H9 (cell line): ENCODE data around the gene MYCBP2. TPM values are rescaled to one million over a fixed set of nuclear protein-coding genes. Genes with fewer than 3 reads are reported as not detected.
"Not testable (repeated sequence)": the region's sequence is repeated elsewhere in the genome, so short reads cannot be mapped to it uniquely, and the experiment has no call there.

Experiments
- DNase-seq: peaks from one replicate; pipeline ENCODE4 v3.0.0-alpha.2; 2017
- H2AFZ ChIP-seq: one replicate; pipeline ENCODE4 v1.6.1; 2013; ENCODE audit warnings: mild to moderate bottlenecking, low read length, control low read depth, moderate library complexity
- H2AK5ac ChIP-seq: 2 replicates; pipeline ENCODE4 v1.6.1; 2013; ENCODE audit warnings: low read length, control low read depth, mixed read lengths; ENCODE audit not compliant: insufficient read length
- H2BK120ac ChIP-seq: one replicate; pipeline ENCODE4 v1.6.1; 2013; ENCODE audit warnings: low read depth, mild to moderate bottlenecking, low read length, control low read depth, inconsistent platforms; ENCODE audit not compliant: poor library complexity, severe bottlenecking
- H2BK12ac ChIP-seq: 2 replicates; pipeline ENCODE4 v1.6.1; 2013; ENCODE audit warnings: low read length, control low read depth, mixed read lengths, low read depth; ENCODE audit not compliant: insufficient read length
- H2BK15ac ChIP-seq: 2 replicates; pipeline ENCODE4 v1.6.1; 2013; ENCODE audit warnings: low read depth, low read length, control low read depth
- H2BK20ac ChIP-seq: one replicate; pipeline ENCODE4 v1.6.1; 2013; ENCODE audit warnings: low read depth, mild to moderate bottlenecking, low read length, control low read depth, inconsistent platforms; ENCODE audit not compliant: poor library complexity, severe bottlenecking
- H2BK5ac ChIP-seq: 2 replicates; pipeline ENCODE4 v1.6.1; 2013; ENCODE audit warnings: low read length, control low read depth, mixed read lengths; ENCODE audit not compliant: insufficient read length
- H3K14ac ChIP-seq: 2 replicates; pipeline ENCODE4 v1.6.1; 2013; ENCODE audit warnings: low read length, control low read depth; ENCODE audit not compliant: insufficient read depth
- H3K18ac ChIP-seq: 2 replicates; pipeline ENCODE4 v1.6.1; 2013; ENCODE audit warnings: low read depth, mild to moderate bottlenecking, mixed read lengths, low read length, control low read depth; ENCODE audit not compliant: insufficient read length
- H3K23ac ChIP-seq: 2 replicates; pipeline ENCODE4 v1.6.1; 2013; ENCODE audit warnings: low read length, control low read depth, mixed read lengths, low read depth; ENCODE audit not compliant: insufficient read length
- H3K23me2 ChIP-seq: 2 replicates; pipeline ENCODE4 v1.6.1; 2013; ENCODE audit warnings: low read depth, mild to moderate bottlenecking, mixed read lengths, low read length, control low read depth; ENCODE audit not compliant: insufficient read length, poor library complexity, severe bottlenecking
- H3K27ac ChIP-seq: 2 replicates; pipeline ENCODE4 v1.5.1; 2013; ENCODE audit warnings: low read length, control low read depth, mixed read lengths, low read depth; ENCODE audit not compliant: insufficient read length
- H3K27me3 ChIP-seq: 2 replicates; pipeline ENCODE4 v1.6.1; 2013; ENCODE audit warnings: low read length, control low read depth, inconsistent platforms; ENCODE audit not compliant: insufficient read depth
- H3K4ac ChIP-seq: 2 replicates; pipeline ENCODE4 v1.6.1; 2013; ENCODE audit warnings: low read depth, mild to moderate bottlenecking, control low read depth, inconsistent platforms, low read length, moderate library complexity
- H3K4me1 ChIP-seq: 2 replicates; pipeline ENCODE4 v1.6.1; 2013; ENCODE audit warnings: low read length, control low read depth, inconsistent platforms; ENCODE audit not compliant: insufficient read depth
- H3K4me2 ChIP-seq: 2 replicates; pipeline ENCODE4 v1.6.1; 2013; ENCODE audit warnings: low read length, control low read depth, mixed read lengths; ENCODE audit not compliant: insufficient read length, insufficient read depth
- H3K56ac ChIP-seq: 2 replicates; pipeline ENCODE4 v1.6.1; 2013; ENCODE audit warnings: low read depth, mild to moderate bottlenecking, mixed read lengths, low read length, control low read depth; ENCODE audit not compliant: insufficient read length
- H3K79me1 ChIP-seq: 2 replicates; pipeline ENCODE4 v1.6.1; 2013; ENCODE audit warnings: low read depth, mild to moderate bottlenecking, moderate library complexity, low read length, control low read depth, inconsistent platforms; ENCODE audit not compliant: insufficient read depth, poor library complexity, severe bottlenecking
- H3K79me2 ChIP-seq: 2 replicates; pipeline ENCODE4 v1.6.1; 2013; ENCODE audit warnings: low read length, control low read depth, inconsistent platforms; ENCODE audit not compliant: insufficient read depth
- H3K9ac ChIP-seq: 2 replicates; pipeline ENCODE4 v1.6.1; 2013; ENCODE audit warnings: low read length, control low read depth, mixed read lengths; ENCODE audit not compliant: insufficient read length; ENCODE audit errors: extremely low read depth
- H3K9me3 ChIP-seq: one replicate; pipeline ENCODE4 v1.6.1; 2013; ENCODE audit warnings: low read depth, low read length, inconsistent platforms; ENCODE audit not compliant: control insufficient read depth
- H3T11ph ChIP-seq: one replicate; pipeline ENCODE4 v1.6.1; 2013; ENCODE audit warnings: mild to moderate bottlenecking, low read length, control low read depth, inconsistent platforms
- H4K20me1 ChIP-seq: one replicate; pipeline ENCODE4 v1.6.1; 2013; ENCODE audit not compliant: control insufficient read depth, insufficient read length, insufficient read depth
- H4K5ac ChIP-seq: 2 replicates; pipeline ENCODE4 v1.6.1; 2013; ENCODE audit warnings: low read depth, mild to moderate bottlenecking, mixed read lengths, low read length, control low read depth; ENCODE audit not compliant: insufficient read length
- H4K8ac ChIP-seq: replicated peaks from 2 replicates; pipeline ENCODE4 v1.6.1; 2013; ENCODE audit warnings: low read length, control low read depth, mixed read lengths, low read depth; ENCODE audit not compliant: insufficient read length
- H4K91ac ChIP-seq: 2 replicates; pipeline ENCODE4 v1.6.1; 2013; ENCODE audit warnings: low read depth, mild to moderate bottlenecking, moderate library complexity, mixed read lengths, low read length, control low read depth; ENCODE audit not compliant: insufficient read length
- H3K27ac Mint-ChIP-seq, 3 experiments: 2 replicates in 2 of 3; 3 replicates in 1 of 3; pipeline ENCODE4 v1.8.0; 2020 to 2021; ENCODE audit warnings: mixed read lengths in 3 of 3, mild to moderate bottlenecking in 1 of 3, moderate library complexity in 1 of 3
- H3K27me3 Mint-ChIP-seq: 2 replicates; pipeline ENCODE4 v1.8.0; 2021; ENCODE audit warnings: low read depth, mild to moderate bottlenecking, moderate library complexity, mixed read lengths
- H3K36me3 Mint-ChIP-seq, 3 experiments: 2 replicates in 2 of 3; 3 replicates in 1 of 3; pipeline ENCODE4 v1.8.0; 2020 to 2021; ENCODE audit warnings: low read depth in 3 of 3, mixed read lengths in 3 of 3; ENCODE audit not compliant: insufficient read depth in 1 of 3
- H3K4me1 Mint-ChIP-seq, 2 experiments: 2 replicates each; pipeline ENCODE4 v1.8.0; 2020; ENCODE audit warnings: mixed read lengths in 2 of 2
- H3K4me3 Mint-ChIP-seq, 2 experiments: 2 replicates in 1 of 2; 3 replicates in 1 of 2; pipeline ENCODE4 v1.8.0; 2020 to 2021; ENCODE audit warnings: mild to moderate bottlenecking in 2 of 2, mixed read lengths in 2 of 2, moderate library complexity in 1 of 2
- H3K9me3 Mint-ChIP-seq, 2 experiments: 2 replicates in 1 of 2; 3 replicates in 1 of 2; pipeline ENCODE4 v1.8.0; 2020; ENCODE audit warnings: mild to moderate bottlenecking in 2 of 2, mixed read lengths in 2 of 2, moderate library complexity in 1 of 2
- WGBS: extraction: QIAGEN DNeasy Blood & Tissue Kit; methylation state at CpG from one replicate; pipeline ENCODE4 v1.1.7; 2013; ENCODE audit warnings: missing lambda C conversion rate, low lambda C conversion rate, mixed read lengths; ENCODE audit not compliant: insufficient read length; ENCODE audit errors: extremely low coverage; 5-methylcytosine and 5-hydroxymethylcytosine counted together
- total RNA-seq: library from RNA; stranded (reverse); gene quantifications from 2 replicates; pipeline ENCODE4 v1.2.1, GENCODE V29; 2021
- TF ChIP-seq, protein P1 (sequence below): fragments of 200-600 bp; sonication (generic); conservative IDR thresholded peaks from 3 replicates; pipeline ENCODE4 v1.8.0; 2021; ENCODE audit warnings: antibody characterized with exemption, mild to moderate bottlenecking

The MYCBP2 gene
- total RNA-seq, 1 experiment from 2014 or later = 32.0 TPM

DNA sequence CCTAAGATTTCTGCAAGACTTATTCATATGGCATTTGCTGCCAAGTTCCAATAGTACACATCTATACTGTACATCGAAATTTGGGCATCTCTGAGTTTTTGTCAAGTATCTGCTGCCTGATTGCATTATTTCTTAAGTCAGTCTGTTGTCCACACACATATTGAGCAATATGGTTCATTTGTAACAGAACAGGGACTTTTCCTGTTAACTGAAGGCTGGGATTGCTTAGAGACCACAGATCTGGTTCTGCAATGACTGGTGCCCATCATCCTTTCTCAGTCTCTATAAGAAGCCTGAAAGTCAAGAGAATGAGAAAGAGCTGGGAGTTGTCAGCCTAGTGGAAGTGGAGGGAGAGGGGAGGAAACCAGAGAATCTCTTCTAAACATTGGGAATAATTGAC is 22.5 kb upstream of the MYCBP2 start:
- H3K9me3 Mint-ChIP-seq = no peaks in the 10 kb centered on the region

DNA sequence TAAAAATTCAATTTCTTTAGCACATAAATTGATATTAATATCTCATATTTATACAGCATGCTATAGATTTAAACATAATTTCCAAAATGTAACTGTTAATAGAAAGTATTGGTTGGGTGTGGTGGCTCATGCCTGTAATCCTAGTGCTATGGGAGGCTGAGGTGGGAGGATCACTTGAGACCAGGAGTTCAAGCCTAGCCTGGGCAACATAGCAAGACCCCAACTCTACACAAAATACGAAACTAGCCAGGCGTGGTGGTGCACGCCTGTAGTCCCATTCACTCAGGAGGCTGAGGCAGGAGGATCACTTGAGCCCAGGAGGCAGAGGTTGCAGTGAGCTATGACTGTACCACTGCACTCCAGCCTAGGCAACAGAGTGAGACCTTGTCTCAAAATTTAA is 20.5 kb upstream of the MYCBP2 start:
- H3K27ac ChIP-seq, H3K4me1 ChIP-seq, H3K4me1 Mint-ChIP-seq, H4K20me1 ChIP-seq, H3K23ac ChIP-seq, H2BK20ac ChIP-seq, H4K5ac ChIP-seq, H4K91ac ChIP-seq, H2BK12ac ChIP-seq, H3K23me2 ChIP-seq, H2BK120ac ChIP-seq, H3K9me3 ChIP-seq, H3K4me2 ChIP-seq, H3K79me1 ChIP-seq, H2BK5ac ChIP-seq, H2AK5ac ChIP-seq, H3K27ac Mint-ChIP-seq, H3K27me3 ChIP-seq, H3K14ac ChIP-seq, H3T11ph ChIP-seq, DNase-seq, H3K36me3 Mint-ChIP-seq, H3K56ac ChIP-seq, H2AFZ ChIP-seq, H2BK15ac ChIP-seq, H3K18ac ChIP-seq, H3K4me3 Mint-ChIP-seq, H4K8ac ChIP-seq, H3K4ac ChIP-seq, H3K9ac ChIP-seq, H3K79me2 ChIP-seq, H3K9me3 Mint-ChIP-seq, H3K27me3 Mint-ChIP-seq: not testable (repeated sequence)
- no CpG with 5 or more reads among the region's 3 CpGs for WGBS

More for the DNA sequence above, 22.5 kb upstream of the MYCBP2 start:
- Histone ChIP-seq H3K56ac (no peak overlapping the region), H2BK5ac (no peak overlapping the region), H2BK20ac (no peak overlapping the region), H3K23ac (no peak overlapping the region), H4K8ac (no peak overlapping the region), H4K91ac (no peak overlapping the region), H2BK120ac (no peak overlapping the region), H3K9ac (no peak overlapping the region), H3K14ac (no peak overlapping the region), H2BK12ac (no peak overlapping the region), H2AFZ (no peak overlapping the region), H4K5ac (no peak overlapping the region), H4K20me1 (no peaks in the 10 kb centered on the region), H3K4ac (no peak overlapping the region), H3K18ac (no peak overlapping the region), H3T11ph (no peak overlapping the region), H3K4me1 (no peaks in the 10 kb centered on the region), H3K79me1 (no peaks in the 10 kb centered on the region), H3K27ac (no peak overlapping the region), H2AK5ac (no peak overlapping the region), H3K4me2 (no peak overlapping the region), H3K79me2 (no peaks in the 10 kb centered on the region), H2BK15ac (no peak overlapping the region), H3K23me2 (no peaks in the 10 kb centered on the region), H3K27me3 (no peaks in the 10 kb centered on the region), H3K9me3 (no peaks in the 10 kb centered on the region)
- Mint-ChIP-seq H3K4me1 (no peaks in the 10 kb centered on the region), H3K4me3 (no peak overlapping the region), H3K27me3 (no peaks in the 10 kb centered on the region; the same call in none of the 2 replicates), H3K27ac (no peak overlapping the region), H3K36me3 (no peaks in the 10 kb centered on the region)
- TF ChIP-seq, protein P1, sequence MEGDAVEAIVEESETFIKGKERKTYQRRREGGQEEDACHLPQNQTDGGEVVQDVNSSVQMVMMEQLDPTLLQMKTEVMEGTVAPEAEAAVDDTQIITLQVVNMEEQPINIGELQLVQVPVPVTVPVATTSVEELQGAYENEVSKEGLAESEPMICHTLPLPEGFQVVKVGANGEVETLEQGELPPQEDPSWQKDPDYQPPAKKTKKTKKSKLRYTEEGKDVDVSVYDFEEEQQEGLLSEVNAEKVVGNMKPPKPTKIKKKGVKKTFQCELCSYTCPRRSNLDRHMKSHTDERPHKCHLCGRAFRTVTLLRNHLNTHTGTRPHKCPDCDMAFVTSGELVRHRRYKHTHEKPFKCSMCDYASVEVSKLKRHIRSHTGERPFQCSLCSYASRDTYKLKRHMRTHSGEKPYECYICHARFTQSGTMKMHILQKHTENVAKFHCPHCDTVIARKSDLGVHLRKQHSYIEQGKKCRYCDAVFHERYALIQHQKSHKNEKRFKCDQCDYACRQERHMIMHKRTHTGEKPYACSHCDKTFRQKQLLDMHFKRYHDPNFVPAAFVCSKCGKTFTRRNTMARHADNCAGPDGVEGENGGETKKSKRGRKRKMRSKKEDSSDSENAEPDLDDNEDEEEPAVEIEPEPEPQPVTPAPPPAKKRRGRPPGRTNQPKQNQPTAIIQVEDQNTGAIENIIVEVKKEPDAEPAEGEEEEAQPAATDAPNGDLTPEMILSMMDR = no peak
- WGBS = no CpG with 5 or more reads among the region's 1 CpG
- DNase-seq = no peak
